Mucosa of gallbladder (tissue), 1 donor: Measurements from ENCODE around the gene S100A11. TPM values are rescaled to one million over a fixed set of nuclear protein-coding genes. Genes with fewer than 3 reads are reported as not detected.

Experiments used
- DNase-seq: peaks from one replicate; pipeline ENCODE4 v3.0.0-alpha.2; 2020; ENCODE audit warnings: low spot score
- total RNA-seq: library from RNA; stranded (reverse); gene quantifications from one replicate; pipeline ENCODE4 v1.2.1, GENCODE V29; 2021
- donor health status: DM: no; HTN: no; CAD: no.

S100A11 gene
- total RNA-seq, 1 donor from 2014 or later, result 308 TPM

DNA sequence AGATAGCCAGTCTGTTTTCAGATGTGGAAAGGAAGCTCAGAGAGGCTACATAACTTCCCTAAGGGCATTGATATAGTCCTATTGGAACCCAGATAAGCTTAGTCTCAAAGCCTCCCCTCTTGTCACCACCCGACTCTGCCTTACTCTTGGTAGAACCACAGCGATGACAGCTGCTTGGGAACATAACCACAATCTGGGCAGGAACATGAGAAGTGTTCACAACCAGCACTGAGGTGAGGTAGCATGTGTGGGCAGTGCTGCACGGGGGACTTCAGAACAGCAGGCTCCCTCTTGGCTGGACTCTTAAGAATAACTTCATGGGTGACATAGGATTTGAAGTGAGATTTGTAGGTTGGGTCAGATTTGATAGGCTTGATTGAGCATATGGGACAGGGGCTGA is 33.8 kb downstream of the S100A11 start:
- no peak for DNase-seq

DNA sequence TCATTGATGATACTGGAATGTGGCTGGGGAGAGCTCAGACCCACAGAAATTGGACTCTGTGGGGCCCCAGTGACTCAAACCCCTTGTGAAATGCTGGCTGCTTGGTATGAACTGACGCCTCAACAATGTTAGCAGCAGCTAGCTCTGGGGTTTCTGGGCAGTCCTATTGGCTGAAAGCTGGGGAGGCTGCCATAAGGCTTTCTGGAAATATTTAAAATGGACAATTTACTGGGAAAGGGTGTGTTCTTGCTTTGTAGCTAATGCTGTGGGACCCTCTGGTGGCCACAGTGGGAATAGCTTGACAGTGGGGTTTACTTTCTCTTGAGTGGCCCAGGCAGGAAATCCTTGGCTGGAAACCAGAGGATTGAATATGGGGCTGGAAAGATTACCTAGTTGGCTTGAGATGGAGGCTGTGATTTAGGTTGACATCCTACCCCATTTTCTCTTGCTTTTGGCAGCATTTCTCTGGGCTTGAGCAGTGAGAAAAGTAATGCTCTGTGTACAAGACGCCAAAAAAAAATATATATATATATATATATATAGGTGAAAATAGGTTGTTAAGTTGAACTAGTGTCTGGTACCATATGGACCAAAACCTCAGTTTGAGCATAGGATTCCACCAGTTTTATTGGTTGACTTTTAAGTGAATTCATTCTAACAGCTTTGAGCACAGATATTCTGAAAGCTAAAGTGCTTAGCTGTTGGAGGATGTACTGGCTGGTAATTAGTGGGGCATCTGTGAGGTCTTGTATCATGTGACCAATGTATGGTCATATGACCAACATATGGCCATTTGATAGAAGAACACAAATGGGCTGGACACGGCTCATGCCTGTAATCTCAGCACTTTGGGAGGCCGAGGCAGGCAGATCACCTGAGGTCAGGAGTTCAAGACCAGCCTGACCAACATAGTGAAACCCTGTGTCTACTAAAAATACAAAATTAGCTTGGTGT is 34.9 kb downstream of the S100A11 start:
- peak; percentile 88 for DNase-seq

DNA sequence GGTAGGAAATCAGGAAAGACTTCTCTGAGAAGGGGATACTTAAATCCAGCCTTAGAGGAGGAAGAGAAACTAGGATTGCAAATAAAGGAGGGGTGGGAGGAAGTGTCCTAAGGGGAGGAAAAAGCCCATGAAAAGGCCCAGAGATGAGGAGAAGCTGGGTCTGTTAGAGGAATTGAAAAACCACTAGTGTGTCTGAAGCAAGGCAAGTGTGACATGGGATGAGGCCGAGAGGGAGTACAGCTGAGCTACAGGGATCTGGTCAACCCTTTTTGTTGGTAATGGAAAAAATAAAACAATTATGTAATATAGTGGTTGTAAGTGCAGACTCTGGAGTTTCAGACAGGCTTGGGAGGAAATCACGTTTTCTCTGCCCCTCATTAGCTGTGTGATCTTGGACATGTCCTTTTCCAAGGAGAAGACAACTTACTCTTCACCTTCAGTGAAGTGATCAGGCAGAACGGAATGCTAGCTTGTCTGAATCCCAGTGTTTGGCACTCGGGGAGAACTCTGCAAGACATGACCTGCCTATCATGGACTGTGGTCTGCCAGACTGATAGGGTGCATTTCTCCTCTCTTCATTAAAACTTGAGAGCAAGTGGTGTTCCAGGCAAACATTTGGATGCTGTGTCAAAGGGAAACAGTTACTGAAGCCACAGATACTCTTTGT is 35.7 kb downstream of the S100A11 start:
- DNase-seq, result no peak

DNA sequence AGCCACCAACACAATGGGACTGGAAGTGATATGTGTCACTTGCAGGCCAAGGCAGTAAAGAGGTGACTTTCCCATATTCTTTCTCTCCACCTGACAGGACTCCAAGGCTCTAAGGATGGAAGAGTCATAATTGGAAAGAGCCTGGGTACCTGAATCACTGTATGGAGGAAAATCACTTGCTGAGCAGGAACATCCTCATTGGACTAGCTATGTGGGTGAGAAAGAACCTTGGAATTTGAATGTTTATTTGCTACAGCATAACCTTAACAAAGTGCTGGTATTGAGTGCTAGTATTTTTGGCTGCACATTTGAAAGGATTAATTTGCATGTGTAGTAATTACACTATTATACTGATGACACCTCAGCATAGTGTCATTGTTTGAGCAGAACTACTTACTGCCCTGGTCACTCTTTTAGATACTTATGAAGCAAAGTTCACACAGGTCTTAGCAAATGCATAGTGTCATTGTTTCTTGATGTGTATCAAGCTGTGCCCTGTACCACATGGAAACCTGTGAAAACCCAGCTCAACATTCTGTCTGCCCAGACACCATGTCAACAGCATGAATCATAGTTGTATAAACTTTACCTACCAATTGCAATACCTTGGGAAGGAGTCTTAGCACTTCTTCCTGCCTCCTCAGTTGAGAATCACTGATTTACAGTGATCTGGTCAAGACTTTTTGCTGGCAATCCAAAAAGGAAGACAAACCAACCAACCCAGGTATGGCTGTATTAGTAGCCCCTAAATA is 38.0 kb downstream of the S100A11 start:
- DNase-seq, result no peak

DNA sequence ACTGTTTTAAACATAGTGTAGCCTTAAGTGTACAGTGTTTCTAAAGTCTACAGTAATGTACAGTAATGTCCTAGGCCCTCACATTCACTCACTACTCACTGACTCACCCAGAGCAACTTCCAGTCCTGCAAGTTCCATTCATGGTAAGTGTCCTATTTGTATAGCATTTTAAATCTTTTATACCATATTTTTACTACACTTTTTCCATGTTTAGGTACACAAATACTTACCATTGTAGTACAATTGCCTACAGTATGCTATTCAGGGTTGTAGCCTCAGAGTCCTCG is 39.6 kb downstream of the S100A11 start:
- DNase-seq, result no peak

DNA sequence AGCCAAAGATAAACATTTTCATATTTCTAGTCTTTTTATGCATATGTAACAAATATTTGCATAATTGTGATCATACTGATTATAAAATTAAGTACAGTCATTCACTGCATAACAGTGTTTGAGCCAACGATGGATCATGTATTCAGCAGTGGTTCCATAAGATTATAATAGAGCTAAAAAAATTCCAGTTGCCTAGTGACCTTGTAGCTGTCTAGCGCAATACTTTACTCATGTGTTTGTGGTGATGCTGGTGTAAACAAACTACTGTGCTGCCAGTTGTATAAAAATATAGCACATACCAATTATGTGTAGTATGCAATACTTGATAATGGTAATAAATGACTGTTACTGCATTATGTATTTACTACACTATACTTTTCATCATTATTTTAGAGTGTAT is 41.0 kb downstream of the S100A11 start:
- DNase-seq, result no peak

DNA sequence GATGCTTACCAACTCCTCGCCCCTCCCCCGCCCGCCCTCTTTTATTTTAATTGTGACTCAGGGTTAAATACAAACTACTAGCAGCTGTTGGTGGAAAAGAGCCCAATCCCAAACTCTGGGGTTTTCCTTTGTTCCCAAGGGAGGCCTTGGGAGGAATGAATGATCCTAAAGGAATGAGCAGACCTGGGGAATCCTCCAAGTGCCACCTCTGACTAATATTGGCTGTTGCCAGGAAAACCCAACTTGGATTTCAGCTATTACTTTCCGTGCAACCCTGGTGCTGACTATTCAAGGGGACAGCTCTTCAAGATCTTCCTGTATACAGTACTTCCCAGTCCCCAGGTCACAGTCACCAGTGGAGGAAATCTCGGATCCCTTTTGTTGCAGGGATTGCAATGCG is 41.8 kb downstream of the S100A11 start:
- no peak for DNase-seq

DNA sequence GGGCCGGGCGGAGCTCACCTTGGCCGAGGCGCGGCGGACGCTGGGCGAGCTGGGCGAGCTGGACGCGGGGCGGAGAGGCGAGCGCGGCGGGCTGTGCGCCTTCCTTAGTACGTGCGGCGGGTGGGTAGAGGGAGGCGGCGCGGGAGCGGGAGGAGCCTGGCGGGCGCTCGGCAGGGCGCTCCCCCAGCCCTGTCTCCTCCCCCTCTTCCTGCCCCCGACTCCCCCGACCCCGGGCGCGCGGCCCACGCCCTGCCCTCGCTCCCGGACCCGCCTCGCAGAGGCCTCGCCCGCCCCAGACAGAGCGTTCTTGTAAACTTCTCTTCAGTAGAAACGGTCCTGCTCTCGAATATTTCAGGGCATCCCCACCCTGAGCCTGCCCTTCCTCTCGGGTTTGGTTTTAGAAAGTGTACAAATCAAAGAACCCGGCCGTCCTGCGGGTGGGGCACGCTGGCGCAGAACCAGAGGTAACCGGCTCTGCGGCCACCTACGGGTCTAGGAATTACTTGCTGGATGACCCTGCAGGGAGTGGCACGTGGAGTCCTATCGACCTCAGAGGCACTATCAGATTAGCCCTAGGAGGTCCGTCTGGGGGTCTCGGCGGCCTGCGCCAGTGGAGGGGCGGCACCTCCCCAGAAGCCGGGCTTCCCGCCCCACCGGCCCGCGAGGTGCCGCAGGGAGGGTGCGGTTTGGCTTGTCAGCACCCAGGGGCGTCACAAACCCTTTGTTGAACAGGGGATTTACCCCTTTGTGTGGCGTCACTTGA is 42.9 kb downstream of the S100A11 start, which contains the start of gene S100A10:
TSS of gene S100A10 (minus strand) at position 126 of the 763 bp plus-strand sequence. CDS start 7,629 bp downstream, outside the sequence.
- DNase-seq, result peak; percentile 65

DNA sequence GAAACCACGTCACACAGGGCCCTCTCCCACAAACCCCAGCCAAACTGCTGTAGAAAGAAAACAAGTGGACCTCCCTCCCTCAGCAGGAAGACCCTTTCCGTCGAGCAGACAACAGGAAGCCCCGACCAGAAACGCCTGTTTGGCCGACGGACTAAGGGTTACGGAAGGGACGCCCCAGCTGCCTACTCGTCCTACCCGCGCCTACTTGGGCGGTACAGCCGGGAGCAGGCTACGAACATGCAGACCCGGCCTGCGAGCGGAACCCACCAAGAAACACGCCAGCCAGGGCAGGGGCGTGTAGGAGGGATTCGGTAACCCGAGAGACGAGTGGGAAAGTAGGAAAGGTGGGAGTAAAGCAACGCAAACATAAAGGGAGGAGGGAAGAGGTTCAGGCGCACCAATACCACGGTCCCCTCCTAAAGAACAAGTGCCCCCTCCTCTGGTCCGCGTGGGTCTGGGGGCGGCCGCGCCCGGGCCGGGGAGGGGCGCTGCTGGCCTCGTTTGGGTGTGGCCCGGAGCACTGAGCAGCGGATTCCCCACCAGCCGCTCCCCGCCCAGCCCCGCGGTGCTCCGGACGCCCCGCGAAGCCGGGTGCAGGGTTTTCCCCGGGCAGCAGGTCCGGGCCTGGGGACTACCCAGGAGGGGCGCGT is 43.6 kb downstream of the S100A11 start:
- DNase-seq, result no peak

DNA sequence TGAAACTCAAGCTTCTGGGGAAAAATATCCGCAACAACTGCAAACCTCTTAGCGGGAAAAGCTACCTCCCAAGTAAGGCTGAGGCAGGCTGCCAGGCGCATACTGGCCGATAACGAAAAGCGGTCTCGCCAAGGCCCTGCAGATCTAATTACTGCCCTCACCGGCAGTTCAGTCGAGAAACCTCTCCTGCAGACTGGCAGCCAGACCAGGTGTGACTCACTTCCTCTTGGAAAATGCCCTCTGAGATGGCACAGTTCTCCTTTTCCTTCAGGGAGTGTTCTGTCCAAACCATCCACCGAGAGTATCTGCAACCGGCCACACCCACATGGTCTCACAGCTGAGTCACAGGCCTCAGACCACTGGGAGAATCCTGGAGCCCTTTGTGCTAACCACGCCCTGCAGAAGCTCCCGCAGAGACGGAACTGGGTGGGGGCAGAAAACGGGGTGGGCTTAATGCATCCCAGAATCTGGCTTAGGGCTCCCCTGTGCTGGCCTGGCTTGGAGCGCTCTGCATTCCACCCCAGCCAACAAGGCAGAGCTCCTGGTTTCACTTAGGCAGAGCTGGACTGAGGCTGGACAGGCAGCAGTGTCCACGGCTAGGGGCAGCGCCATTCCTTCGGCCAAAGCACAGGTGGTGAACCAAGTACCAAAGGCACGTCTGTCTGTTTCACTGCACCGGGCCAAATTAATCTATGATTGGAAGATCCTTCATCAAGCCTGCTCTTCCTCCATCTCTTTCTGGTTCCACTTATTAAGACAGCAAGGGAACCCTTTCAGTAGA is 44.3 kb downstream of the S100A11 start:
- peak; percentile 83 for DNase-seq

DNA sequence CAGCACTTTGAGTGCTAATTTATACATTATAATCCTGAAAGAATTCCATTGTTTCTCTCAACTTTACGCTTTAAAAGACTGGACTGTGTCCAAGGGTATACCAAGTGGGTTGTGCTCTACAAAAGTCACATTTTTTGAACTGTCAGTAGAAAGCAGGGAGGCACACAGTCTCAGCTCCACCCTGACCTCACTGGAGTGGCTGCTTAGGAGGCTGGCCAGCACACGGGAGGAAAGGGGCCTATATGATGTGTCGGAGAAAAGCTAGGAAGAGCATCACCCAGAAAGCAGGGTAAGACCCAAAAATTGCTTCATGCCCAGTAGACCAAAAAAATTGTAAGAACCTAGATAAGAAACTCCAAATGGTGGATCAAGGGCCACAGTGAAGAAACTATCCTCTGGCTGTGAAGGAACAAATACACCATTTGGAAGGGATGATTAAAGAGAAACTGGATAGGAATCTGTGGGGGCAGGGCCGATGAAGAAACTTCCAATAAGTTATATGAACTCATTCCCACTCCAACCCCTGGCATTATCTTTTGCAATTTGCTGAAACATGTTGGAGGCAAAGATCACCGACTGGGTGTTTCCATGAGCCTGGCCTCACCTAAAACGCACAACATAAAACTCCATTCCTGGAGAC is 45.0 kb downstream of the S100A11 start:
- no peak for DNase-seq

DNA sequence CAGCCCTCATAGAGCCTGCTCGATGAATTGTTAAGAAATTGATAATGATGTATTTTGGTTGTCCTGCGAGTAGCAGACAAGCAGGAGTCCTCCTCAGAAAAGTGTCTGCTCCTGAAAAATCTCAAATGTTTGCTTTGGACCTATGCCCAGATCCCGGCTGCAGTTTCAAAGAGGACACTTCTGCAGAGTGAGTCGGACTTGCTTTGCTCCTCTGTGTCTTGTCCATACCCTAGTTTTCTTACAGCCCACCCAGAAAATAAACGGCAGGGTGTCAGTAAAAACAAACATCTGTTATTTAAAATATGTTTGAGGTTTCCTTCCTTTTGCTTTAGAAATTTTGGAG is 46.0 kb downstream of the S100A11 start:
- DNase-seq, result peak; percentile 70

DNA sequence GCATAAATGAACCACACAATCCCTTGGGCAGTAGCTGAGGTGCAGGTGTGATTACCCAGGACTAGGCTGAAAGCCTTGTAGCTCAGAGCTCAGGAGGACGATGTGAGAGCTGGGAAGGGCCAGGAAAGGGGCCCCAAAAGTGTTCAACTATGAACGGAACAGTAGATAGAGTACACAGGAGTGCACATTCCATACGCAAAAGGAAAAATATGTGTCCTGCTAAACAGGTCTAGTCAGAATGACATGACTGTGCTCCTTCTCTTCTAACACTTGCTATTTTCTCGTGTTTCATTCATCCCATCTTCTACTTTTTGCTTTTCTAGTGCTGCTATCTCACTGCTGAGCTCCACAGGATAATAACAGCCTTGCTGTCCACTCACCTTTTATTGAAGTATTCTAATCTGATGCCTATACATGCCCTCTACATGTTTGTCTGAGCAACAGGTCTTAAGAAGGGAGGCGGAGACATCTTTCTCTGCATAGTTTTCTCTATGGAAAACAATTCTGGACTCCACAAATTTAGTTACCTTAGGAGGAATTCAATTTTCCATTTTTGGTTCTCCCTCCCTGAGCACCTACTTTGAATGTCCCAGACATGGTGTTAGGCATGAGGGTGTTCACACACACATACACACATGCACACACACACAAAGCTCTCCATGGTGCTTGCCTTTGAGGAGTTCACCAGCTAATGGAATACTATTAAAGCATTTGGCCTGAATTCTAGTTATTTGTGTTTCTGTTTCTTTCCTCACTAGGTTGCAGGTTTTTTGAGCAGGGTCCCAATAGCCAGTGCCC is 46.5 kb downstream of the S100A11 start:
- no peak for DNase-seq

DNA sequence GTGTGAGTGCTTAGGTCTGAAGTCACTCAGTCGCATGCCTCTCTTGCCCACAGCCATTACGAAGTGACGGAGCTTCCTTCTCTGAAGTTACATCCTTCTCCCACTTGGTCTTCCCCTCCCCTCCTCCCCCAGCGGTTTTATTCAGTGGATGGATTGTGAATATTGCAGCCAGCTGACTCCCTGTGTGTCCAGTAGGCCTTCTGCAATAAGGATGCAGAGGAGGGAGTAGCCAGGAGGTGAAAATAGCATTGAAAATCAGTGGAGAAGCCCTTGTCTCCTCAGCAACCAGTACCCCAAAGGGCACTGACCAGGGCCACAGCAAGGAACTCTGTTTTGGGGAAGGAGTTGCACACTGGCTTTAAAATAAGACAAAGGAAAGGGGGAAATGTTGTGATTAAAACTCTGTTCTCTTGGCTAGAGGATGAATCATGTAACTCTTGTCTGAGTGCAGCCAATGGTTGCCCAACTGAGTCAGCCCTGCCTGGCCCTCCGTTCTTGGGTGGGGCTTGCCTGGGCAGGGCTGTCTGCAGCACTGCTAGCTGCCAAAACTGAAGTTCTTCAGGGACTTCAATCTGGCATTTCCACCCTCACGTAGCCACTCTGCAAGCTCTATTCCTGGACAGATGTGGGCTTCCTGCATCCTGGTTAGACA is 47.5 kb downstream of the S100A11 start:
- DNase-seq, result peak; percentile 65

DNA sequence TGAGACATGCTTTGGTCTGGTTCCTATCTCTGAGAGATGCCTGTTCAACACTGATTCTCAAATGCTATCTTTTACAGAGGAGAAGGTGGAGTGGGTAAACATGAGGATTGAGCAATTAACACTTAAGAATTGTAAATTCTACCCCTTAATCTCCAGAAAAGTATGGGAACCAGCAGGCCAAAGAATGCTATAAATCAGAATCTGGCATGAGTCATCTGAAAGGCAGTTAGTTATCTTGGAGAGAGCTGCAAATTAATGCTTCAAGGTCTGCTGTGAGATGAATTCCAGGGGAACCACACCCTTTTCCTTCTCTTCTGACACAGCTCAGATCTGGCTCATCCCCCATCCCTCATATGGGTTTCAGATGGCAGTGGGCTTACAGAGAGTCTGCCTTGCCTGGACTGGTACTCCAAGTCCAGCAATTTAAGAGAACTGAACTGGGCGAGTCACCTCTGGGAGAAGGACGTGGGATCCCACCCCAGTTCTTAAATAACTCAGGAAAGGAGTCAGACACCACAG is 48.3 kb downstream of the S100A11 start:
- DNase-seq, result no peak

DNA sequence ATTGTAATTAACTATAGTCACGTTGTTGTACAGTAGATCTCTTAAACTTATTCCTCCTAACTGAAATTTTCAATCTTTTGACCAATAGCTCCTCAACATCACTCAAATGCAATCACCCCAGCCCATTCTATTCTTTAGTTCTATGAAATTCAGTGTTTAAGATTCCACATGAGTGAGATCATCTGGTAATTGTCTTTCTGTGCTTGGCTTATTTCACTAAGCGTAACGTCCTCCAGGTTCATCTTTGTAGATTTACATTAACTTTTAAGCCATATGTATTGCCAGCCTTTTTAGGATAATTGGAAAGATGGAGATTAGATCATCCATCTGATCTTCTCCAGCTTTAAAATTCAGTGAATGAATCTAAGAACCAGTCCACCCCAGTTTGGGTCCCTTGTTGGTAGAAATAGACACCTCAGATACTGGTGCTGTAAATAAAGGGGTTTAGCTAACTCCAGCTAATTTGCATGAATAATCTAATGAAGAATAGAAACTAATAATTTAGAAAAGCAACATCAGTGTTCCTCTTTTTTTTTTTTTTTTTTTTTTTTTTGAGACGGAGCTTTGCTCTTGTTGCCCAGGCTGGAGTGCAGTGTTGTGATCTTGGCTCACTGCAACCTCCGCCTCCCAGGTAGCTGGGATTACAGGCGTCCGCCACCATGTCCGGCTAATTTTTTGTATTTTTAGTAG is 50.2 kb downstream of the S100A11 start:
- no peak for DNase-seq

DNA sequence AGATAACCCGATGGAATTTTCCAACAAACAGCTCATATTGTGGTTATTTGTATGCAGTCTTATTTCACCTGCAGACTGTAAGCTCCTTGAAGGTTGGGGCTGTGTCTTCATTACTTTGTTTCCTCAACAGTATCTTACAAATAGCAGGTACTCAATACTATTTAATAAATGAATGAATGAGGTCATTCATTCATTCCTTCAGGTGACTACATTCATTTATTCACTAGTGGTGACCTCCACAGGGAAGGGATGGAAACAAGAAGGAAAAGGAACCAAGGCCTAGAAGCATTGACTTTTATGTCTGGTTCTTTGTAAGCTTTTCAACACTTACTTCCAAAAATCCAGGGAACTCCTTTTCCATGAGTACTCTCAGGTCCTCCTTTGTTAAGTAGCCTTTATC is 51.0 kb downstream of the S100A11 start:
- no peak for DNase-seq

DNA sequence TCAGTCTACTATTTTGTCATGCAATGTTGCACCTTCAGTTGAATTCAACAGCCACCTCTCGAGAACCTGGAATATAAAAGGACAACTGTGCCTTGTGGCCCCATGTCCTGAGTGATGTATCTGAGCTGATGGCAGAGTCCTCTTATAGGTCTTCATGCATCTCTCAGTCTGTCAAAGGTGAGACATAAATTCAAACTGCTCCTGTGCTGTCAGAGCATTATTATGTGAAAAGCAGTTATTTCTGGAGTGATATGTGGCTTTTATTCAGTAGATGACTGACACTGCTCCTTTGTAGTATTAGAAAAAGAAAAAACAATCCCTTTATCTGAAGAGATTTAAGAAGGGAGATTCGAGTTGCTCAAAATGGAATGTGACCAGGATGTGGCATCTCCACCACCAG is 51.5 kb downstream of the S100A11 start:
- DNase-seq, result no peak
